Breast epithelium (tissue), 3 donors: ENCODE measurements around the gene IFNW1.

ENCODE experiments used
- CTCF ChIP-seq, 3 donors: fragments of 450-650 bp; IDR thresholded peaks; one replicate each; pipeline ENCODE4 v1.5.1; 2016 to 2017; ENCODE audit warnings: antibody characterized with exemption in 3 of 3, mild to moderate bottlenecking in 3 of 3, moderate library complexity in 3 of 3
- POLR2A ChIP-seq: fragments of 450-650 bp; IDR thresholded peaks from one replicate; pipeline ENCODE4 v1.6.1; 2016; ENCODE audit warnings: antibody characterized with exemption, mild to moderate bottlenecking, moderate library complexity

- TF ChIP-seq CTCF (IDR thresholded peaks at IDR 0.05) (no peak), POLR2A (no peak)
Measured at GRCh38 chr9:21119093-21119770, 22.4 kb downstream of the IFNW1 start.
